Measurements from ENCODE around the gene DNAJC5.

DNA sequence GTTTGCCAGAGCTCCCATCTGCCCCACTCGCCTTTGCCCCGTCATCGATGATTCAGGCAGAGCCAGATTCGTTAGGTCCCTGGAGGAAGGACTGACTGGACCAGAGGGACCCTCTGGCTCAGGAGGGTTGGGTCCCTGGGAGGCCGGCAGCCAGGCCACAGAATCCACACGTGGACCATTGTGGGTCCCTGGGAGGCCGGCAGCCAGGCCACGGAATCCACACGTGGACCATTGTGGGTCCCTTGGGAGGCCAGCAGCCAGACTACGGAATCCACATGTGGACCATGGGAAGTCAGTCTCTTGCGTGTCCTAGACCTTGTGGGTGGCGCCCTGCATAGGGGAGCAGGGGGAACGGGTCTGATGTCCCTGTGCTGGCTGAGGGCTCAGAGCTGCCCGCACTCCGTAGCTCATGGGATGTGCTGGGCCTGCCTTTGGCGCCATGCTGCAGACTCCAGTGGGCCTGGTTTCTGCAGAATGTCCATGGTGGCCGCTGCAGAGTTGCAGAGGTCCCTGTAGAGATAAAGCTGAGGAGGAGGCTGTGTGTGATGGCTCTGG is 37.8 kb downstream of the DNAJC5 start:
- TF ChIP-seq, protein P1, sequence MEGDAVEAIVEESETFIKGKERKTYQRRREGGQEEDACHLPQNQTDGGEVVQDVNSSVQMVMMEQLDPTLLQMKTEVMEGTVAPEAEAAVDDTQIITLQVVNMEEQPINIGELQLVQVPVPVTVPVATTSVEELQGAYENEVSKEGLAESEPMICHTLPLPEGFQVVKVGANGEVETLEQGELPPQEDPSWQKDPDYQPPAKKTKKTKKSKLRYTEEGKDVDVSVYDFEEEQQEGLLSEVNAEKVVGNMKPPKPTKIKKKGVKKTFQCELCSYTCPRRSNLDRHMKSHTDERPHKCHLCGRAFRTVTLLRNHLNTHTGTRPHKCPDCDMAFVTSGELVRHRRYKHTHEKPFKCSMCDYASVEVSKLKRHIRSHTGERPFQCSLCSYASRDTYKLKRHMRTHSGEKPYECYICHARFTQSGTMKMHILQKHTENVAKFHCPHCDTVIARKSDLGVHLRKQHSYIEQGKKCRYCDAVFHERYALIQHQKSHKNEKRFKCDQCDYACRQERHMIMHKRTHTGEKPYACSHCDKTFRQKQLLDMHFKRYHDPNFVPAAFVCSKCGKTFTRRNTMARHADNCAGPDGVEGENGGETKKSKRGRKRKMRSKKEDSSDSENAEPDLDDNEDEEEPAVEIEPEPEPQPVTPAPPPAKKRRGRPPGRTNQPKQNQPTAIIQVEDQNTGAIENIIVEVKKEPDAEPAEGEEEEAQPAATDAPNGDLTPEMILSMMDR (IDR thresholded peaks at IDR 0.05), result no peak
- TF ChIP-seq POLR2A (IDR thresholded peaks at IDR 0.05), result no peak
- no peak for TF ChIP-seq EP300 (IDR thresholded peaks at IDR 0.05)
- TF ChIP-seq POLR2AphosphoS5 (IDR thresholded peaks at IDR 0.05), result no peak
